NCI-H1417 treated with DMSO at 0.1 percent for 48 hours (cell line): ENCODE results near the gene STIM1.
"Not testable (repeated sequence)": the region's sequence is repeated elsewhere in the genome, so short reads cannot be mapped to it uniquely, and the experiment has no call there.

Experiments used
- DNase-seq: peaks from one replicate; lab custom pipeline; 2025; lab: John Stamatoyannopoulos, UW

Gene STIM1

GRCh38 chr11:3854977-3855807, at the start of gene STIM1:
Gene STIM1 (plus strand): TSS chr11:3855664. CDS start chr11:3856271, 607 bp downstream.
- DNase-seq: peak; percentile 45

- DNase-seq: peak; percentile 4
These were observed 47.3 kb upstream of the STIM1 start, which contains the start of gene PGAP2 for GRCh38 chr11:3807909-3808860. Gene PGAP2 (plus strand): TSS chr11:3808560. CDS start chr11:3811260, 2,700 bp downstream.

GRCh38 chr11:3808861-3809623, 46.4 kb upstream of the STIM1 start:
- DNase-seq: no peak

- DNase-seq: no peak
These were observed 45.9 kb upstream of the STIM1 start for GRCh38 chr11:3809624-3809928.

- DNase-seq: no peak
These were observed 45.0 kb upstream of the STIM1 start for GRCh38 chr11:3810446-3810845.

- DNase-seq: no peak
These were observed 44.5 kb upstream of the STIM1 start for GRCh38 chr11:3810951-3811350.

GRCh38 chr11:3814832-3815231, 40.6 kb upstream of the STIM1 start:
- not testable (repeated sequence) for DNase-seq

GRCh38 chr11:3815845-3816244, 39.6 kb upstream of the STIM1 start:
- DNase-seq: no peak

- no peak for DNase-seq
These were observed 38.8 kb upstream of the STIM1 start for GRCh38 chr11:3816673-3817072.

GRCh38 chr11:3817181-3817800, 38.2 kb upstream of the STIM1 start:
- DNase-seq: no peak

GRCh38 chr11:3820971-3821370, 34.5 kb upstream of the STIM1 start:
- no peak for DNase-seq

GRCh38 chr11:3822312-3822711, 33.2 kb upstream of the STIM1 start:
- DNase-seq: no peak

- DNase-seq: no peak
These were observed 32.2 kb upstream of the STIM1 start for GRCh38 chr11:3823303-3823702.

- DNase-seq: no peak
These were observed 31.5 kb upstream of the STIM1 start for GRCh38 chr11:3823762-3824506.

GRCh38 chr11:3824714-3825472, 30.6 kb upstream of the STIM1 start:
- no peak for DNase-seq

- DNase-seq: no peak
These were observed 29.9 kb upstream of the STIM1 start for GRCh38 chr11:3825473-3826154.

GRCh38 chr11:3826721-3827120, 28.7 kb upstream of the STIM1 start:
- no peak for DNase-seq

- DNase-seq: no peak
These were observed 27.9 kb upstream of the STIM1 start for GRCh38 chr11:3827434-3828186.

GRCh38 chr11:3830088-3830487, 25.4 kb upstream of the STIM1 start:
- DNase-seq: no peak
